Mesenchymal stem cell (in vitro differentiated cells and primary cell): Measurements from ENCODE around the gene CAMK2D.
"Not testable (repeated sequence)": the region's sequence is repeated elsewhere in the genome, so short reads cannot be mapped to it uniquely, and the experiment has no call there.

Source experiments
- DNase-seq: peaks from one replicate; pipeline ENCODE4 v3.0.0-alpha.2; 2013
- H2AFZ ChIP-seq: one replicate; pipeline ENCODE4 v1.6.1; 2013; ENCODE audit warnings: low read depth, mild to moderate bottlenecking, control low read depth, inconsistent platforms, low read length, moderate library complexity
- H2AK5ac ChIP-seq: 2 replicates; pipeline ENCODE4 v1.6.1; 2013; ENCODE audit warnings: low read length, moderate library complexity, mild to moderate bottlenecking, inconsistent platforms; ENCODE audit not compliant: severe bottlenecking
- H2BK120ac ChIP-seq: one replicate; pipeline ENCODE4 v1.6.1; 2013; ENCODE audit warnings: low read depth, mild to moderate bottlenecking, inconsistent platforms, low read length, moderate library complexity
- H2BK12ac ChIP-seq, 2 experiments: one replicate each; pipeline ENCODE4 v1.6.1; 2013; ENCODE audit warnings: inconsistent platforms in 2 of 2, low read length in 2 of 2, mild to moderate bottlenecking in 2 of 2, moderate library complexity in 2 of 2, control low read depth in 1 of 2
- H2BK15ac ChIP-seq: one replicate; pipeline ENCODE4 v1.6.1; 2013; ENCODE audit warnings: mild to moderate bottlenecking, low read depth, inconsistent platforms; ENCODE audit not compliant: poor library complexity, severe bottlenecking
- H2BK5ac ChIP-seq: 2 replicates; pipeline ENCODE4 v1.6.1; 2013; ENCODE audit warnings: low read depth, mild to moderate bottlenecking, low read length, control low read depth, inconsistent platforms; ENCODE audit not compliant: poor library complexity, severe bottlenecking
- H3K14ac ChIP-seq, 2 experiments: one replicate each; pipeline ENCODE4 v1.6.1; 2013; ENCODE audit warnings: inconsistent platforms in 2 of 2, low read length in 2 of 2, control low read depth in 1 of 2, mild to moderate bottlenecking in 1 of 2, moderate library complexity in 1 of 2
- H3K18ac ChIP-seq, 2 experiments: one replicate each; pipeline ENCODE4 v1.6.1; 2013; ENCODE audit warnings: inconsistent platforms in 2 of 2, low read length in 2 of 2, control low read depth in 1 of 2, low read depth in 1 of 2, mild to moderate bottlenecking in 1 of 2
- H3K23ac ChIP-seq, 2 experiments: one replicate each; pipeline ENCODE4 v1.6.1; 2013; ENCODE audit warnings: inconsistent platforms in 2 of 2, low read length in 2 of 2, mild to moderate bottlenecking in 2 of 2, moderate library complexity in 2 of 2, control low read depth in 1 of 2
- H3K27ac ChIP-seq: 2 replicates; pipeline ENCODE4 v1.5.1; 2013; ENCODE audit warnings: mild to moderate bottlenecking, moderate library complexity, low read length, control low read depth, inconsistent platforms; ENCODE audit not compliant: poor library complexity, severe bottlenecking
- H3K27me3 ChIP-seq, 2 experiments: 2 replicates each; pipeline versions ENCODE4 v1.6.1 to v1.7.0; 2013; ENCODE audit warnings: low read length in 2 of 2, mild to moderate bottlenecking in 2 of 2, moderate library complexity in 2 of 2, control low read depth in 1 of 2, inconsistent platforms in 1 of 2; ENCODE audit not compliant: control insufficient read depth in 1 of 2, insufficient read depth in 1 of 2
- H3K36me3 ChIP-seq, 2 experiments: 2 replicates each; pipeline versions ENCODE4 v1.6.1 to v1.7.0; 2013; ENCODE audit warnings: low read length in 2 of 2, control low read depth in 1 of 2, inconsistent platforms in 1 of 2, low read depth in 1 of 2, mild to moderate bottlenecking in 1 of 2; ENCODE audit not compliant: insufficient read depth in 2 of 2, control insufficient read depth in 1 of 2
- H3K4ac ChIP-seq, 2 experiments: one replicate each; pipeline ENCODE4 v1.6.1; 2013; ENCODE audit warnings: inconsistent platforms in 2 of 2, low read length in 2 of 2, mild to moderate bottlenecking in 2 of 2, moderate library complexity in 2 of 2, control low read depth in 1 of 2, low read depth in 1 of 2
- H3K4me1 ChIP-seq: 2 replicates; pipeline ENCODE4 v1.6.1; 2013; ENCODE audit warnings: low read depth, low read length, control low read depth; ENCODE audit not compliant: control insufficient read depth, insufficient read depth
- H3K4me2 ChIP-seq: 2 replicates; pipeline ENCODE4 v1.6.1; 2013; ENCODE audit warnings: low read length, mild to moderate bottlenecking, inconsistent platforms; ENCODE audit not compliant: poor library complexity, severe bottlenecking
- H3K4me3 ChIP-seq, 2 experiments: 2 replicates each; pipeline versions ENCODE4 v1.5.1 to v1.7.0; 2013; ENCODE audit warnings: low read length in 2 of 2, mild to moderate bottlenecking in 2 of 2, control low read depth in 1 of 2, low read depth in 1 of 2; ENCODE audit not compliant: insufficient read depth in 1 of 2
- H3K79me1 ChIP-seq: replicated peaks from 2 replicates; pipeline ENCODE4 v1.6.1; 2013; ENCODE audit warnings: mild to moderate bottlenecking, control low read depth, low read length, inconsistent platforms; ENCODE audit not compliant: poor library complexity, severe bottlenecking
- H3K9ac ChIP-seq: 2 replicates; pipeline ENCODE4 v1.7.0; 2013; ENCODE audit warnings: mild to moderate bottlenecking, low read length, moderate library complexity
- H3K9me3 ChIP-seq: 2 replicates; pipeline ENCODE4 v1.7.0; 2013; ENCODE audit warnings: mild to moderate bottlenecking, low read length; ENCODE audit not compliant: control insufficient read depth
- H4K8ac ChIP-seq: one replicate; pipeline ENCODE4 v1.6.1; 2013; ENCODE audit warnings: inconsistent platforms, mild to moderate bottlenecking, low read length, moderate library complexity
- H4K91ac ChIP-seq: one replicate; pipeline ENCODE4 v1.6.1; 2013; ENCODE audit warnings: mild to moderate bottlenecking, low read length, inconsistent platforms
- WGBS: methylation state at CpG from one replicate; pipeline ENCODE4 v1.1.7; 2013; ENCODE audit warnings: mixed read lengths; 5-methylcytosine and 5-hydroxymethylcytosine counted together

The CAMK2D gene

DNA sequence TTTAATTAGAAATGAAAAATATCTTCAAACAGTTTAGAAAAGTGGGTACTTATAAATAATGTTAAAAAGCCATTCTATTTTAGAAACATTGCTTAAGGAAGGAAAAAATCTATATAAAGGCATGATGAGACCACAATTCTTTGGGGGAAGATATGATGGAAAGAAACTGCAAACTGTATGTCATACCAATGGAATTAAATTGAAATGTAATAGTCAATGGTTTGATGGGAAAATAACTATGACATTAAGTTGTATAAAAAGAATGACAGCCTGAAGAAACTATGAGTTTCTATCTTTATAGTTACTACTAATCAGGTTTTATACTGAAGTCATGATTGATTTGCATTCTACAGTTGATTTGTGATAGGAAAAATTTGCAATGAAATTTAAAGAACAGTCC, 40.3 kb upstream of the CAMK2D start:
- H3K4me3 ChIP-seq, result no peak overlapping the region
- no peak for DNase-seq
- H3K79me1 ChIP-seq, result no peaks in the 10 kb centered on the region
- no peak overlapping the region for H3K23ac ChIP-seq
- no peak overlapping the region for H3K27ac ChIP-seq
- H3K36me3 ChIP-seq, result no peaks in the 10 kb centered on the region
- H4K8ac ChIP-seq, result no peak overlapping the region
- H2AFZ ChIP-seq, result no peak overlapping the region
- no peak overlapping the region for H3K18ac ChIP-seq
- H3K4ac ChIP-seq, result no peak overlapping the region
- H2AK5ac ChIP-seq, result no peak overlapping the region
- H4K91ac ChIP-seq, result no peak overlapping the region
- H3K9ac ChIP-seq, result no peak overlapping the region
- no peak overlapping the region for H2BK15ac ChIP-seq
- H2BK12ac ChIP-seq, result no peak overlapping the region
- H2BK120ac ChIP-seq, result no peak overlapping the region
- no peaks in the 10 kb centered on the region for H3K27me3 ChIP-seq
- H3K9me3 ChIP-seq, result peaks cover 7% of the 10 kb centered on the region
- no peak overlapping the region for H2BK5ac ChIP-seq
- no peak overlapping the region for H3K4me2 ChIP-seq
- H3K4me1 ChIP-seq, result no peaks in the 10 kb centered on the region
- H3K14ac ChIP-seq, result no peak overlapping the region

DNA sequence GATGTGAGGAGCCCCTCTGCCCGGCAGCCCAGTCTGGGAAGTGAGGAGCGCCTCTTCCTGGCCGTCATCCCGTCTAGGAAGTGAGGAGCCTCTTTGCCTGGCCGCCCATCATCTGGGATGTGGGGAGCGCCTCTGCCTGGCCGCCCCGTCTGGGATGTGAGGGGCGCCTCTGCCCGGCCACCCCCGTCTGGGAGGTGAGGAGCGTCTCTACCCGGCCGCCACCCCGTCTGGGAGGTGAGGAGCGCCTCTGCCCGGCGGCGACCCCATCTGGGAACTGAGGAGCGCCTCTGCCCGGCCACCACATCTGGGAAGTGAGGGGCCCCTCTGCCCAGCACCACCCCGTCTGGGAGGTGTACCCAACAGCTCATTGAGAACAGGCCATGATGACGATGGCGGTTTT, 34.8 kb upstream of the CAMK2D start:
- WGBS, result 96% methylated on average over 22 of the region's 24 CpGs
- not testable (repeated sequence) for DNase-seq, H3K4me1 ChIP-seq, H3K9ac ChIP-seq, H2BK120ac ChIP-seq, H2AK5ac ChIP-seq, H2AFZ ChIP-seq, H4K8ac ChIP-seq, H3K4me2 ChIP-seq, H3K14ac ChIP-seq, H3K36me3 ChIP-seq, H2BK12ac ChIP-seq, H2BK5ac ChIP-seq, H3K27ac ChIP-seq, H3K23ac ChIP-seq, H2BK15ac ChIP-seq, H3K18ac ChIP-seq, H3K79me1 ChIP-seq, H4K91ac ChIP-seq, H3K4ac ChIP-seq, H3K4me3 ChIP-seq, H3K27me3 ChIP-seq
- H3K9me3 ChIP-seq, result peaks cover 21% of the 10 kb centered on the region

DNA sequence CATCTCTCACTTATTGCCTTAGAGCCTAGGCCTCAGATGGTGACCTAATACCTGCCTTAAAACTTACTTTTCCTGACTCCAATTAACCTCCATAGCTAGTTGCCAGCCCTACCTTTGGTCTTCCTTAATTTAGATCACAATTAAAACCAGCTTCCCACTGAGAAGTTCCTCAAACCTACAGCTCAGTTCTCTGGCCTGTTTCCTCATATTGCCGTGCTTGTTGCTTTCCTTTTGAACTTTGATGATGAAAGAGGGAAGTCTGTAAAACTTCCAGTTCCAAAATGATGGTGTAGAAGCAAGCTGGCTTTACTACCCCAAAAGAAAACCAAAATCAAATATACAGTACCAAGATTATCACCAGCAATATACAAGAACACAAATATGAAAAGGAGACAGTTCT, 28.9 kb upstream of the CAMK2D start:
- Histone ChIP-seq H2AFZ (no peak overlapping the region), H3K9ac (no peak overlapping the region), H3K23ac (no peak overlapping the region), H3K18ac (no peak overlapping the region), H3K4me2 (no peak overlapping the region), H4K91ac (no peak overlapping the region), H3K4me3 (no peak overlapping the region), H2BK5ac (no peak overlapping the region), H3K9me3 (peaks cover 20% of the 10 kb centered on the region), H3K4me1 (no peaks in the 10 kb centered on the region), H2BK15ac (no peak overlapping the region), H3K79me1 (no peaks in the 10 kb centered on the region), H2BK120ac (no peak overlapping the region), H3K27me3 (no peaks in the 10 kb centered on the region), H3K36me3 (no peaks in the 10 kb centered on the region), H2AK5ac (no peak overlapping the region), H3K4ac (no peak overlapping the region), H3K14ac (no peak overlapping the region), H4K8ac (no peak overlapping the region), H2BK12ac (no peak overlapping the region), H3K27ac (no peak overlapping the region)
- DNase-seq, result no peak
- WGBS, result no CpG with 5 or more reads among the region's 1 CpG

DNA sequence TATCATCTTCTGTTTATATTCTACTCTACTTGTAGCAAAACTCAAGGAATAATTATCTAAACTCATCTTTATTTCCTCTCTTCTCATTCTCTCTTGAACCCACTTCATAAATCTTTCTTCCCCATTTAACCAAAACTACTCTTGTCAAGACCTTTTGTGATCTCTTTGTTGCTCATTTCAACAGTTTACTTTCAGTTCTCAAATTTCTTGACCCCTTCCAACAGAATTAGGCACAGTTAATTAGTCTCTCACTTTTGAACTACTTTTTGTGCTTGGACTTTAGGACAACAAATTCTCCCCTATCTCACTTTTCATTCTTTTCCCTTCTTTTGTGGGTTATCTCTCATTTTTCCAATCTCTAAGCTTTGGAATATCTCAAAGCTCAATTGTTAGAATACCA, 27.4 kb upstream of the CAMK2D start:
- no peak for DNase-seq
- Histone ChIP-seq H2BK15ac (no peak overlapping the region), H3K27ac (no peak overlapping the region), H3K18ac (no peak overlapping the region), H3K4ac (no peak overlapping the region), H3K9ac (no peak overlapping the region), H3K4me1 (peaks cover 2% of the 10 kb centered on the region), H3K9me3 (peaks cover 20% of the 10 kb centered on the region), H3K23ac (no peak overlapping the region), H2BK5ac (no peak overlapping the region), H4K91ac (no peak overlapping the region), H3K79me1 (no peaks in the 10 kb centered on the region), H3K36me3 (no peaks in the 10 kb centered on the region), H2BK12ac (no peak overlapping the region), H3K27me3 (no peaks in the 10 kb centered on the region), H3K14ac (no peak overlapping the region), H2BK120ac (no peak overlapping the region), H2AFZ (no peak overlapping the region), H2AK5ac (no peak overlapping the region), H4K8ac (no peak overlapping the region), H3K4me3 (no peak overlapping the region), H3K4me2 (no peak overlapping the region)
